ENCODE results near the gene RBMS3. TPM values are rescaled to one million over a fixed set of nuclear protein-coding genes. Genes with fewer than 3 reads are reported as not detected.

The RBMS3 gene
- total and polyA plus RNA-seq, 2 of the 13 experiments (the other 11 are each of a cell fraction or from before 2014, with no cell fraction given): not detected

DNA sequence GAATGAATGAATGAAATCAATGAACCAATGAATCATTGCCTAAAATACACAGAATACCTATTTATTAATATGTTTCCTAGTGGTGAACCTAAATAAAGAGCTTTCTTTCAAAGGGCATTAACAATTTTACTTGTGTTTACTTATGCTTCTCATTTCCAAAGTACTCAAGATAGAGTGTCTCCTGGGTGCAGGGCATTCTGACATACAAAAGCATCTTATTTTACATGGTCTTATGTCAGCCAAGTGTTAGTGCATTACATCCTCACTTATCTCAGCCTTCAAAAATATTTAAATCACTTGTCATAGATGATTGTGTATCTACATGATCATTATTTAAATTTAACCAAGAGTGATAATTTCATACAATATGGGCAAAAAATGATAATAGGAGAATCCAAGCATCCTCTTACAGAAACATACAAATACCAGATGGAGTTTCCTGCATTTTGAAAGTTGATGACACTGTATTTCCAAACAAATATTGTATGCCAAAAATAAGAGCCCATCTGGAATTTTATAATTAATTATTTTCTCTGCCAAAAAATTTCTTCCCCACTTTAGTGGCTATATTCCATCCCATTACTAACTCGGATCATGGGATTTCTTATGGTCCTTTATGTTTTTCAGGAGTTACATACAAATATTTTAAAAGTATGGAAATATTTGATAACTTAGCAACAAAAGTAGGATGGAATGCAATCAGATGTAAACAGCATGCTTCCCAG is 279.0 kb downstream of the RBMS3 start (continued):
- TF ChIP-seq CSRNP2 (CRISPR knock-in tag; conservative IDR thresholded peaks at IDR 0.05; ENCODE audit: low read depth) (no peak), HNF4G (IDR thresholded peaks at IDR 0.05; ENCODE audit: borderline replicate concordance, low read depth, low read length) (no peak), HNF4G (CRISPR knock-in tag; IDR thresholded peaks at IDR 0.05; ENCODE audit: borderline replicate concordance, low read depth) (no peak), ZNF33A (CRISPR knock-in tag; IDR thresholded peaks at IDR 0.05; ENCODE audit: borderline replicate concordance) (no peak), HDAC2 (CRISPR knock-in tag; IDR thresholded peaks at IDR 0.05) (no peak), KDM4B (CRISPR knock-in tag; IDR thresholded peaks at IDR 0.05) (no peak), ZNF766 (CRISPR knock-in tag; IDR thresholded peaks at IDR 0.05; ENCODE audit: borderline replicate concordance) (no peak), IRX3 (CRISPR knock-in tag; IDR thresholded peaks at IDR 0.05; ENCODE audit: borderline replicate concordance, low read depth) (no peak)

DNA sequence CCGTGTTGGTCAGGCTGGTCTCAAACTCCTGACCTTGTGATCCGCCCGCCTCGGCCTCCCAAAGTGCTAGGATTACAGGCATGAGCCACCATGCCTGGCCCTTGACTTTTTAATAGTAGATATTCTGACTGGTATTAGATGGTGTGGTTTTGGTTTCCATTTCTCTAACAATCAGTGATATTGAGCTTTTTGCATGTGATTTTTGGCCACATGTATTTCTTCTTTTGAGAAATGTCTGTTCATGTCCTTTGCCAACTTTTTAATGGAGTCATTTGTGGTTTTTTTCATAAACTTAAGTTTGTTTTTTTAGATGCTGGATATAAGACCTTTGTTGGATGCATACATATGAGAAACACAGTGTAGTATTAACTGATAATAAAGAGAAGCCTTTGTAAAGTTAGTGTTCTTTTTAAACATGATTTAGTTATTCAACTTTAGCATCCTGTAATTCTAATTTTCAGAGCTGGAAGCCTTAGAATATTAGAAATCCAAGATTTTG is 280.8 kb downstream of the RBMS3 start:
- Histone ChIP-seq H3K36me3 (replicated peaks in 1 of 2; ENCODE audit: control insufficient read depth in 1 of 2, insufficient read depth in 2 of 2, low read length in 2 of 2) (no peaks in the 10 kb centered on the region), H3K27ac (ENCODE audit: extremely low read length, insufficient read depth, low read length) (no peak overlapping the region)
- CTCF ChIA-PET (ENCODE audit: low intra/inter-chr PET ratio, low total read pairs): no interaction called here
- TF ChIP-seq NFE2L1 (CRISPR knock-in tag; IDR thresholded peaks at IDR 0.05; ENCODE audit: borderline replicate concordance) (no peak), ERF (CRISPR knock-in tag; IDR thresholded peaks at IDR 0.05) (no peak), SKIL (CRISPR knock-in tag; IDR thresholded peaks at IDR 0.05; ENCODE audit: borderline replicate concordance) (no peak), ZBTB49 (CRISPR knock-in tag; IDR thresholded peaks at IDR 0.05; ENCODE audit: borderline replicate concordance) (no peak), ZNF468 (CRISPR knock-in tag; IDR thresholded peaks at IDR 0.05) (no peak), SPEN (CRISPR knock-in tag; IDR thresholded peaks at IDR 0.05; ENCODE audit: low read depth) (no peak)
- TF ChIP-seq, protein P1, sequence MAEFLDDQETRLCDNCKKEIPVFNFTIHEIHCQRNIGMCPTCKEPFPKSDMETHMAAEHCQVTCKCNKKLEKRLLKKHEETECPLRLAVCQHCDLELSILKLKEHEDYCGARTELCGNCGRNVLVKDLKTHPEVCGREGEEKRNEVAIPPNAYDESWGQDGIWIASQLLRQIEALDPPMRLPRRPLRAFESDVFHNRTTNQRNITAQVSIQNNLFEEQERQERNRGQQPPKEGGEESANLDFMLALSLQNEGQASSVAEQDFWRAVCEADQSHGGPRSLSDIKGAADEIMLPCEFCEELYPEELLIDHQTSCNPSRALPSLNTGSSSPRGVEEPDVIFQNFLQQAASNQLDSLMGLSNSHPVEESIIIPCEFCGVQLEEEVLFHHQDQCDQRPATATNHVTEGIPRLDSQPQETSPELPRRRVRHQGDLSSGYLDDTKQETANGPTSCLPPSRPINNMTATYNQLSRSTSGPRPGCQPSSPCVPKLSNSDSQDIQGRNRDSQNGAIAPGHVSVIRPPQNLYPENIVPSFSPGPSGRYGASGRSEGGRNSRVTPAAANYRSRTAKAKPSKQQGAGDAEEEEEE (CRISPR knock-in tag; IDR thresholded peaks at IDR 0.05; ENCODE audit: borderline replicate concordance): no peak

More for the DNA sequence above, 280.8 kb downstream of the RBMS3 start:
- no peak for DNase-seq (ENCODE audit: low spot score)
- intact Hi-C loops (cut with micrococcal nuclease; ENCODE audit: unreplicated experiment) (no loop called here), in situ Hi-C loops (cut with HindIII; ENCODE audit: extremely low pct_ligation_motif_present, low pct_unique_long_range_greater_than_20kb) (no loop called here)
- BruUV-seq (replicated peaks): no TSS peak
- Histone ChIP-seq H3K4me3 (replicated peaks in 1 of 3; ENCODE audit: insufficient read depth in 1 of 3, low read depth in 2 of 3, low read length in 3 of 3) (no peak overlapping the region), H3K79me2 (ENCODE audit: insufficient read depth, low read length) (no peaks in the 10 kb centered on the region), H3K4me1 (ENCODE audit: insufficient read depth, low read length) (no peaks in the 10 kb centered on the region), H3K4me2 (ENCODE audit: low read depth, low read length) (no peak overlapping the region), H3K9ac (ENCODE audit: insufficient read depth, low read depth, low read length) (no peak overlapping the region), H3K9me3 (ENCODE audit: low read length) (no peaks in the 10 kb centered on the region), H3K27me3 (ENCODE audit: control insufficient read depth in 1 of 2, insufficient read depth in 2 of 2, low read length in 2 of 2) (no peaks in the 10 kb centered on the region), H2AFZ (ENCODE audit: low read length) (no peak overlapping the region), H4K20me1 (ENCODE audit: insufficient read depth, low read length) (no peaks in the 10 kb centered on the region)
- ATAC-seq: no peak
- 0% methylated on average over 4 of the region's 4 CpGs for WGBS (ENCODE audit: low lambda C conversion rate)
- POLR2A ChIA-PET: no interaction called here
- no peak for FAIRE-seq
